Activated CD4-positive, alpha-beta T cell treated with anti-CD3 and anti-CD28 coated beads, Interleukin-10, Interleukin-2, amounts not matched to agents 100 ng/mL and 50 ng/mL, durations not matched to agents 16 hours and 8 hours (primary cell): ENCODE results near the gene FARS2.

Source experiments
- DNase-seq: peaks from one replicate; pipeline ENCODE4 v3.0.0-alpha.2; 2020

The FARS2 gene

DNA sequence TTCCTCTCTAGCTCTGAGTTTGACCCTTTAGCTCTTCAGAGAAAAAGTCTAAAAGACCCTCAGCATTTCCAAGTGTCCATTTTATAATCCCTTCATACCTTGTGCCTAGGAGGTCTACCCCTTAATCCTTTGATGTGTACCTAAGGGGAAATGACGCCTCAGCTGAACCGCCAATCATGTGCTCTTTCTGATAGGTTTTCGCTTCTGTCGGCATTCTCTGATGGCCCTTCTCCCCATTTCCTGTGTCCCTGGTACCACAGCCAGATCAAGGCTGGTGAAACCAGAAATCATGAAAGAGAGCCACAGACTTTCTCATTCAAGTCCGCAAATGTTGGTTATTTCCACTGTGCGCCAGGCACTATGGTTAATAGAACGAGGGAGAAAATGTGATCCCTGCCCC is 333.9 kb downstream of the FARS2 start:
- no peak for DNase-seq

GRCh38 chr6:5597413-5597812 is 336.1 kb downstream of the FARS2 start:
- no peak for DNase-seq

GRCh38 chr6:5598123-5598522 is 336.8 kb downstream of the FARS2 start:
- DNase-seq = no peak

DNA sequence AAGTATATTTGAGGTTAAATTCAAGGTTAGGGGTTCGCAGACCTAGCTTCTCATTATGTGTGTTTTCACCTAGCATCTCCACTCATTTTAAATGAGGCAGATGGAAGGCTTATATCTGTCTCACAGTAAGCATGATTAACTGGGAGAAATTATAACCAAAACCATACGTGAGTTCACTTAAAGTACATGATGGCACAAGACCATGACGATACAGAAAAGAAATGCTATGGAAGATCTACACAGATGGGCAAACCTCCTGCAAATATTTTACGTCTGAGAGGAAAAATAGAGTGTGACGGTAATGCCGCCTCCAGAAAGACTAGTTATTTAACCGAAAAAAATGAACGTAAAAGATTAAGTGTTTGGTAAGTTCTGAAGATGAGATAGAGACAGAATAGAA is 337.8 kb downstream of the FARS2 start:
- no peak for DNase-seq

GRCh38 chr6:5605937-5606336 is 344.6 kb downstream of the FARS2 start:
- DNase-seq = no peak

GRCh38 chr6:5606546-5606945 is 345.2 kb downstream of the FARS2 start:
- DNase-seq = no peak

DNA sequence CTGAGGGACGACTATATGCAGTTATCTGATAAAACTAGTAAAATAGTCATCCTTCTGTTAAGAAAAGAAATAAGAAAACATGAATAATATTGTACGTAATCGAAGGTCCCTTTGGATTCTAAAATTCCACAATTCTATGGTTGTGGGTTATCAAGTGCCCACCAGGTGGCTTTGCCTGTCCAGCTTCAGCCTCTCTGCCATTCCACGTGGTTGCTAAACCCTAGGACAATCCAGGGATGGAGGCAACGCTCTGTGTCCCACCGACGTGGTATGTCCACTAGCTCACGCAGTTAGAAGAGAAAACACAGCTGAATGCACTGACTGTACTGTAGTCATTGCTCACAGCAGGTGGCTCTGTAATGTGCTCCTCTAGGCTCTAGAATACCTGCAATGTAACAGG is 349.3 kb downstream of the FARS2 start:
- no peak for DNase-seq

GRCh38 chr6:5617179-5617578 is 355.9 kb downstream of the FARS2 start:
- no peak for DNase-seq

- DNase-seq = peak; percentile 34
These were observed 357.9 kb downstream of the FARS2 start for GRCh38 chr6:5619249-5619648.

DNA sequence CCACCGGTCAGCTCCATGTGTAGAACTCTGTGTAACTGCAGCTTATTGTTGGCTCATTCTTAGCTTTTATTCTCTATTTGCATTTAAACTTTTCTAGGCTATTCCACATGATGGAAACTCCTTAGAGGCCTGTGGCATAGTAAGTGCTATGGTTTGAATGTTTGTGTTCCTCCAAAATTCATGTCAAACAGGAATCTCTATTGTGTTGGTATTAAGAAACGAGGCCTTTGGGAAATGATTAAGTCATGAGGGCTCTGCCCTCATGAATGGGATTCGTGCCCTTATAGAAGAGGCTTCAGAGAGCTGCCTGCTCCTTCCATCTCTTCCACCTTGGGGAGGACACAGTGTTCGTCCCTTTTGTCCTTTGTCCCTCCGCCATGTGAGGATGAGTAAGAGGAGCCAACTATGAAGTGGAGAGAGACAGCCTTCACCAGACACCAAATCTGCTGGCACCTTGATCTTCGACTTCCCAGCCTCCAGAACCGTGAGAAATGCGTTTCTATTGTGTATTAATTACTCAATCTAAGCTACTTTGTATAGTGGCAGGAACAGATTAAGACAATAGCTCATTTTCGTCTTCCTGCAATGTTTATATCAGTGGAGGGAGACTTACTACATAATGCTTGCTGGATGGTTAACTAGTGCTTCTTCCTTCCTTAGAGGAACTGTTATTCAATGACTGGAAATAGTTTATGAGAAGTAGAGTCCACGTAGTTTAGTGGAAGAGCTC is 361.1 kb downstream of the FARS2 start:
- DNase-seq = no peak

DNA sequence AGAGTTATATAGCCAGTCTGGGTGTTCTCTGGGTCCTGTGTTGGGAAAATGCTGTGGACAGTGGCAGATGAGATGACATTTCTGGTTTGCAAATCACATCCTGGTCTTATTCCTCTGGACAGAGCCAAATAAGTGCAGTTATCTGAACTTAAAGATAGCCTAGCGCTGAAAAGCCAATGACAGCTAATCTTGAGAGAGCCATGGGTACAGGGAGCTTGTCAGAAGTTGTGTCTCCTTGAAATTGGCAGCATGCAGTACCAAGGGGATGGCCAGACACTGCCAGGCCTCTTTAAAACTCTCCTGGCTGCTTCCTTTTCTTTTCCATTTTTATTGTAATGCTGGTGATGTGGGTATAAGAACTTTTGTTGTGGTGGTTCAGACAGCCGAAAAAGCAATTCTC is 362.5 kb downstream of the FARS2 start:
- no peak for DNase-seq

GRCh38 chr6:5624256-5624655 is 362.9 kb downstream of the FARS2 start:
- no peak for DNase-seq

DNA sequence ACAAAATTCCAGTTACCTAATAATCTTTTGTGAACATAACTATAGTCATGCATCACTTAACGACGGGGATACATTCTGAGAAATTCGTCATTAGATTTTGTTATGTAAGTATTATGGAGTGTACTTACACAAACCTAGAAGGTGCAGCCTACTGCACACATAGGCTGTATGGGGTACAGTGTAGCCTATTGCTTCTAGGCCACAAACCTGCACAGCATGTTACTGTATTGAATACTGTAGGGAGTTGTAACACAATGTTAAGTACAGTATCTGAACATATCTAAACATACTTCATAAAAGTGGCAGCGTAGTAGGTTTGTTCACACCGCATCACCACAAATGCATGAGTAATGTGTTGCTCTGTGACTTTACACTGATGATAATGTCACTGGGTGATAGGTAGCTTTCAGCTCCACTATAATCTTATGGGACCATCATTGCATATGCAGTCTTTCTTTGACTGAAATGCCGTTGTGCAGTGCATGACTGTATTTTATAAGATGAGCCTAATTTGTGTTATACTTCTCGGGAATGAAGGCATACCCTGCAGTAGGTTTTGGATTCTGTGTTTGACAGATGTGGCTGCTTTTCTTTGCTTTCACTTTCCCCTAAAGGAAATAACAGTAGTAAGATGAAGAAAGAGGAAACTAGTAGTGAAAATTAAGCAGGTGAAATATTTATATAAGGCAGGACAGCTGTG is 365.6 kb downstream of the FARS2 start:
- DNase-seq = peak; percentile 23

- no peak for DNase-seq
These were observed 369.3 kb downstream of the FARS2 start for GRCh38 chr6:5630636-5631035.

DNA sequence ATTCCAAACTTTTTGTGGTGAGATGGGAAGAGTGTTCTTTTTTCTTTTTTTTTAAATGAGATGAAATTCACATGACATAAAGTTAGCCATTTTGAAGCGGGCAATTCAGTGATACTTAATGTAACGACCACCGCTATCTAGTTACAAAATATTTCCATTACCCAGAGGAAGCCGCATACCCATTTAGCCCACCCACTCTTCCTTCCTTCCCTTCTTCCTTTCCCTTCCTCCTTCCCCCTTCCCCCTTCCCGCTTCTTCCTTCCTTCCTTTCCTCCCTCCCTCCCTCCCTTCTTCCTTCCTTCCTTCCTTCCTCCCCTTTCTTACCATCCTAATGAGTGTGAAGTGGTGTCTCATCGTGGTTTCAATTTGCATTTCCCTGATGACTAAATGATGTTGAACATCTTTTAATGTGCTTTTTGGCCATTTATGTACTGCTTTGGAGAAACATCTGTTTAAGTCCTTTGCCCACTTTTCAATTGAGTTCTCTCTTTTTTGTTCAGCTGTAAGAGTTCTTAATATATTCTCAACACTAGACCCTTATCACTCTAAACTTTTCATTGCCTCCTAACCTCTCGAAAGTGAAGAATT is 371.1 kb downstream of the FARS2 start:
- no peak for DNase-seq

- DNase-seq = no peak
These were observed 373.2 kb downstream of the FARS2 start for GRCh38 chr6:5634525-5634924.

GRCh38 chr6:5636210-5637030 is 375.1 kb downstream of the FARS2 start:
- DNase-seq = no peak

- no peak for DNase-seq
These were observed 376.4 kb downstream of the FARS2 start for GRCh38 chr6:5637714-5638113.

- no peak for DNase-seq
These were observed 377.4 kb downstream of the FARS2 start for GRCh38 chr6:5638666-5639065.

DNA sequence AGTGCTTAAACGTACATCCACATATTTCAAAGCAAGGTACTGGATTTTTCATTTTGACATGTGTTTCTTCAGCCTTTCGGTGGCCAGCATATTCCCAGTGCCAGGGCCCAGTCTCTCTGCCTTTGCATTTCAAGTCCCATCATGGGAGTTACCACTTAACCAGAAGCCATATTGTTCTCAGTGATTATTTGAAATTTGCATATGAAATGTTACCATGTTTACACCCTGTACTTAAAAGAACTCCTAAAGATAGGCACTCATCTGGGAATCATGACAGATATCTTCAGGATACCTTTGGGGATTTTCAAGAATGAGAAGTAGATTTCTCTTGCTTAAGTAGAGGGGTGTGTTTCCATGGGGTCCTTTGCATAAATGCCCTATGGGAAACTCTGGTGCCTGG is 377.9 kb downstream of the FARS2 start:
- DNase-seq = no peak

DNA sequence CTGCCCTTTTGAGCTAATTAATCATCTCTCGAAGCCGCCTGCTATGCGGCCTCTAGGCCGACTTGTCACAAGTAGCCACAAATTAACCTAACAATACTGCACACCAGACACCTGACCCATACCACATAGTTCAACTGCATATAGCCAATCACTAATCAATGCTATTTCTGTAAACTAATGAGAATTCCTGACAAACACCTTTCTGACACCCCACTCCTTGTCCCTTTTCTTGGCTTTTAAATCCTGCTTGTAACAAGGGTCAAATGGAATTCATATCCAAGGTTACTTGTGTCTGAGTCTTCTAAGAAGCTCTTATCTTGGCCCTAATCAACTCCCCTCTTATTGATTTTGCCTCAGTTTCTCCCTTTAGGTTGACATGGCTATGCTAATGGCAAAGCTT is 379.3 kb downstream of the FARS2 start:
- no peak for DNase-seq

- DNase-seq = no peak
These were observed 383.3 kb downstream of the FARS2 start for GRCh38 chr6:5644523-5645185.
